Omental fat pad (tissue), 4 donors: ENCODE measurements around the gene ZMYM4. TPM values are rescaled to one million over a fixed set of nuclear protein-coding genes. Genes with fewer than 3 reads are reported as not detected.
A peak's percentile ranks its signal among the peaks of the same experiment; 100 is the strongest.

Experiments used
- ATAC-seq: fragments of 150-250 bp; one replicate; pipeline ENCODE4 v1.9.1; 2016; ENCODE audit warnings: mild to moderate bottlenecking, moderate library complexity; ENCODE audit not compliant: low FRiP score
- DNase-seq: peaks from one replicate; pipeline ENCODE4 v3.0.0-alpha.2; 2019; ENCODE audit warnings: low spot score
- total RNA-seq, 4 donors: library from RNA; depleted of rRNA; stranded (reverse); fragments of >200 nt; gene quantifications; one replicate each; pipeline ENCODE4 v1.1.0, GENCODE V29; 2016
- TF ChIP-seq, protein P1 (sequence below), 3 donors: fragments of 450-650 bp; IDR thresholded peaks; one replicate each; pipeline ENCODE4 v1.5.1; 2016 to 2017; ENCODE audit warnings: antibody characterized with exemption in 3 of 3, mild to moderate bottlenecking in 3 of 3, moderate library complexity in 2 of 3

ZMYM4 gene
- total RNA-seq, result 10 to 100 TPM; 31.7 to 38.3 (median 33.9) TPM

DNA sequence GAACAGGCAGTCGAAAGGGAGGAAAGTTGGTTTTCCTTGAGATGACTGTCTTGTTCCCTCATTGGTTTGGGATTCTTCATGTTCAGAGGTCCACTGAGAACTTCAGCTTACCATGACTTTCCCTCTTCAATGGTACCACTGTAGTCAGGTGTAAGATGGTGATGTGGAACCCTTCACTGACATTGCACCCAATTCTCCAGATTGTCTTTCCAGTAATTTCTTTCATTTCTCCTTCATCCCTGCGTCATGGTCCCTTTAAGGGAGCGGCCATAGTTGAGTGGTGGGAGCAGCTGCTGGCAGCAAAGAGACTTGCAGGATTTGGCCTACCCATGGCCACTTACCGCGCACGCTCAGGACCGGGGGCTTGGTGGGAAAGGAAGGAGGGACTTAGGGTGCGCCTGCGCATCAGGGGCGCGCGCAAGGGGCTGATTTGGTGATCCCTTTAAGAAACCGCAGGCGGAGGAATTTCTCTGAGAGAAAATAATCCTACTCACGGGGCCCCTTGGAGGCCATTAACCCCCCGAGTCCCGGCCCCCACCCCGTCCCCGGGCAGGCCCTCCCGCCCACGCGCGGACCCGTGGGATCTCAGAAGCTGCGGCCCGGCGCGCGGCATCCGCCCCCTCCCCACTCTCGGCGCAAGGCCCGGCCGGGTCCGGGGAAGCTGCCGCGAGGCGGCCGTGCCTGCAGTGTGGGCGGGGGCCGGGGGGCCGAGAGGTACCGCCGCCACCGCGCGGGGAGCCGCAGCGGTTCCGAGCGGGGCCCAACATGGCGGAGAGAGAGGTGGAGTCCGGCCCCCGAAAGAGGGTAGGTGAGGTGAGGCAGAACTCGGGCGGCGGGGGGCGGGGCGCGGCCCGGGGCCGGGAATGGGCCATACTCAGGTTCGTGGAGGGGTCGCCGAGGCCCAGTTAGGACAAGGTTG lies at the start of gene ZMYM4:
TSS of gene ZMYM4 (plus strand) at position 428 of the 919 bp plus-strand sequence. CDS start at position 766, 338 bp downstream.
- DNase-seq (peak; percentile 61), ATAC-seq (peak; percentile 96)
- TF ChIP-seq, protein P1, sequence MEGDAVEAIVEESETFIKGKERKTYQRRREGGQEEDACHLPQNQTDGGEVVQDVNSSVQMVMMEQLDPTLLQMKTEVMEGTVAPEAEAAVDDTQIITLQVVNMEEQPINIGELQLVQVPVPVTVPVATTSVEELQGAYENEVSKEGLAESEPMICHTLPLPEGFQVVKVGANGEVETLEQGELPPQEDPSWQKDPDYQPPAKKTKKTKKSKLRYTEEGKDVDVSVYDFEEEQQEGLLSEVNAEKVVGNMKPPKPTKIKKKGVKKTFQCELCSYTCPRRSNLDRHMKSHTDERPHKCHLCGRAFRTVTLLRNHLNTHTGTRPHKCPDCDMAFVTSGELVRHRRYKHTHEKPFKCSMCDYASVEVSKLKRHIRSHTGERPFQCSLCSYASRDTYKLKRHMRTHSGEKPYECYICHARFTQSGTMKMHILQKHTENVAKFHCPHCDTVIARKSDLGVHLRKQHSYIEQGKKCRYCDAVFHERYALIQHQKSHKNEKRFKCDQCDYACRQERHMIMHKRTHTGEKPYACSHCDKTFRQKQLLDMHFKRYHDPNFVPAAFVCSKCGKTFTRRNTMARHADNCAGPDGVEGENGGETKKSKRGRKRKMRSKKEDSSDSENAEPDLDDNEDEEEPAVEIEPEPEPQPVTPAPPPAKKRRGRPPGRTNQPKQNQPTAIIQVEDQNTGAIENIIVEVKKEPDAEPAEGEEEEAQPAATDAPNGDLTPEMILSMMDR (IDR thresholded peaks at IDR 0.05), result no peak

DNA sequence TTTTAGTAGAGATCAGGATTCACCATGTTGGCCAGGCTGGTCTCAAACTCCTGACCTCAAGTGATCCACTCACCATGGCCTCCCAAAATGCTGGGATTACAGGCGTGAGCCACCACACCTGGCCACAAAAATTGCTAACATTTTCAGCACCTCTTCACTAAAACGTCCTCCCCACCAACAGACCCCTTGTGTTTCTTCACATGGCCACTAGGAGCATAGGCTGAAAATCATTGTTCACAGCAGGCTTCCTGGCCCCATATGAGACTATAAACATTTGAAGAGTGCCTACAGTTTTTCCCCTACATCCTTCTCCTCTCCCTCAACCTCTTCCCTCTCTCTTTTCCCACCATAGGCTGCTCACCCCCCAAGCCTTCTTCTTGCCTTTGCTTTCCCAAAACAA lies 47.5 kb upstream of the ZMYM4 start:
- ATAC-seq (no peak), DNase-seq (no peak)
- TF ChIP-seq, protein P1 (IDR thresholded peaks at IDR 0.05), result no peak

DNA sequence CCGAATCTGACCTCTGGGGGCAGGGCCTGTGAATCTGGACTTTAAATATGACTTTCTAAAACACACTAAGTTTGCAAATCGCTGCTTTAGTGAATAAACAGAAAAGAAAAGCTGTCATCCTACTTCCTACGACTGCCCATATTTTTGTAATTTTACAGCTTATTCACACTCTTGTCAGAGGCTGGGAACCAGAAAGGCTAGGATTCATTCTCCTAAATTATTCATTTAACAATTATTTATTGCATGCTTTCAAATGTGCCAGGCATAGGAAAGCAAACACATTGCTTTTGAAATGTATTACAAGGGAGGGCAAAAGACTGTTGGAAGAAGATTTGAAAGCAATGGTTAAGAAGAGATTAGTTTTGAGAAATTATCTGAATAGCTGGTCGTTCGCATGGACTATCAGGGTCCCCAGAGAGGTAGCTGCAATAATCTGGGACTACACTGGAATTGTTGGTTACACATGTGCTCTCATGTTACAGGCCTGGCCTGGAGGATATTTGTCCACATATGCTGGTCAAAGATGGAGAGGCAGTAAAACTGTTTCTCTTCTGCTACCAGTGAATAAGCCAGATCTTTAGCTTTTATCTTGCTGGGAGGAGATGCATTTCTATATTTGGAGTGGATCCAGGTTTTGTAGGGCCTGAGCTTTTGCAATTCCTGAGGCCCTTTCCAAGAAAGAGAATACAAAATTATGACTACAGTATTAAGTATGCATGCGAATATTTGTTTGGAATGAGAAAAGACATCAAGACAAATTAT lies 46.0 kb upstream of the ZMYM4 start:
- ATAC-seq (peak; percentile 86), DNase-seq (no peak)
- TF ChIP-seq, protein P1 (IDR thresholded peaks at IDR 0.05), result no peak

DNA sequence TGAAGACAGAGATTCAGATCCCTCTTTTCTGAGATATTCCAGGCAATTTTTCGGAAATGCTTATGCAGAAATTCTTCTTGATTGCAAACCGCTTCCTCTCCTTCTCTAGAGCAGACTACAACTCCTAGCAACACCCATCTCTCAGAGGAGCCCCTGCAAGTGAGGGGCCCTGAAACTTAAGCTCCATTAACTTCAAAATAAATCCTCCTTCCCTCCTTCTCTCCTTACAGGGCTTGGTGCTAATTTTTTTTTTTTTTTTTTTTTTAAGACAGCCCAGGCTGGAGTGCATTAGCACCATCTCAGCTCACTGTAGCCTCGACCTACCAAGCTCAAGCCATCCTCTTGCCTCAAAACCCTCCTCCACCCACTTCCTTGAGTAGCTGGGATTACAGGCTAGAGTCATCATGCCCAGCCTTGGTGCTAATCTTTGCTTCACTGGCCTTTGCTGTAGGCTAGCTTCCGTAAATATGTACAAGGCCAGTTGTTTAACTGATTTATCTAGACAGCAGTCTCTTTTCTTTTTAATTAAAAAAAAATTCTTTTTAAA lies 45.4 kb upstream of the ZMYM4 start:
- TF ChIP-seq, protein P1 (IDR thresholded peaks at IDR 0.05), result no peak
- DNase-seq (no peak), ATAC-seq (no peak)

DNA sequence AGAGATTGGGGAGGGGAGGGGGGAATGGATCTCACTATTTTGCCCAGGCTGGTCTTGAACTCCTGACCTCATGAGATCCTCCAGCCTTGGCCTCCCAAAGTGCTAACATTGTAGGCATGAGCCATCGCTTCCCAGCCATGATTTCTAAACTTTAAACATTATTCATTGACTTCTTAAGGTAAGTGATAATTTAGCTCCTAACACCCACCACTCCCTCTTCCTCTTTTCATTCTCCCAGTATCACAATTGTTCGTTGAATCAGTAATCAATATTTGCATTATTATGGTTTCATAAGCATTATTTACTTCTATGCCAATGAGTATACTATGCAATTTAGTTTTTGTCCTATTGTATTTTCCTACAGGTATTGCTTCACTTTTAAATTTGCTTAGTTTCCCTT lies 42.0 kb upstream of the ZMYM4 start:
- no peak for DNase-seq
- no peak for ATAC-seq
- TF ChIP-seq, protein P1 (IDR thresholded peaks at IDR 0.05), result no peak

DNA sequence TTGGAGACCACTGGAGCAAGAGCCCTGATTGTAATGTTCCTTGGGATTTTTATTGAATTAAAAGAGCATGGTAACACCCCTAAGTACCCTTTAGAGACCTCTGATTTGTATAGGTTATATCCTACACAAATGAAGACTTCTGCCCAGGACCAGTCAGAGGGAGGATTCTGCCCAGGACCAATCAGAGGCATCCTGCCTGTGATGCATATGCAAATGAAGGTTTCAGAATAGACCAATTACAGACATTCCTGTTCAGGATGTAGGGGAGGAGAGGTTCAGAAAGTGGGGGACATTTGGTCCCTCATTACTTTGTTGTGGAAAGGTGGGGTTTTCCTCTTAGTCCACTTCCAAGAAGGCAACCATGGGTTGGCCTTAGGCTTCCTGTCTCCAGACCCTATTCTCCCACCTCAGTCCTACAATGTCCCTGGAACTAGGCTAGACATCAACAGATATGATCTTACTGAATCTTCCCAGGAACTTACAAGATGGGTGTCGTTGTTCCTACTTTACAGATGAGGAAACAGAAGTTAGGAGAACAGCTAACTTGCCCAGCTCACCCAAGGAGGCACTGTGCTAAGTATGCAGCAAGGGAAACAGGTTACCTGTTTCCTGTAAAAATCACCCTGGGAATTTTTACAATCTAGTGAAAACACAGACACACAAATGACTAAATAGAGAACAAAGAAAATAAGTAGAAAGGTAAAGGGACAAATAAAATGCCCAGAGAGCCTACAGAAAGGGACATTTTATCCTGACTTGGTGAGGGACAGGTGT lies 38.7 kb upstream of the ZMYM4 start:
- DNase-seq, result no peak
- no peak for ATAC-seq
- TF ChIP-seq, protein P1 (IDR thresholded peaks at IDR 0.05), result no peak
